ENCODE results near the gene HGD. TPM values are rescaled to one million over a fixed set of nuclear protein-coding genes. Genes with fewer than 3 reads are reported as not detected.

HGD gene
- total RNA-seq, 1 experiment from 2014 or later = 0.59 TPM

DNA sequence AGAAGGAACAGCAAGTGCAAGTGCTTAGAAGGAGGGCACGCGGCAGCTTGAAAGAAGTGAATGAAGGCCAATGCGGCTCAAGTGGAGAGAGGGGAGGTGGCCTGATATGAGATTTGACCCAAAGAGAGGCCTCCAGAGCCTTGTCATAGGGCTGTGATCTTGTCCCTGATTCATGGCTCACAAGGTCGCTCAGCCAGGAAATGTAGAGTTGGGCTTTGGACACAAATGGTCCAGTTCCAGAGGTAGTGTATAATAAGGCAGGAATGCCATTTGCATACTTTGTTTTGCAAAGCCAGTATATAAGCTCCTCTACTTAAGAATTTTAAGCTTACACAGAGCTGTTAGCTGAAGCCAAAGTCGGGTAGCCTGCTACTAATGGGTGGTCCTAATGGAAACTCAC, 33.7 kb downstream of the HGD start:
- intact Hi-C loops (cut with micrococcal nuclease) = no loop called here
- Histone ChIP-seq H3K36me3 (ENCODE audit: control insufficient read depth in 1 of 2, insufficient read depth in 2 of 2, low read length in 2 of 2) (no peaks in the 10 kb centered on the region), H3K27me3 (ENCODE audit: insufficient read depth, low read length) (no peaks in the 10 kb centered on the region), H3K4me2 (ENCODE audit: low read length) (no peak overlapping the region), H3K9me2 (ENCODE audit: insufficient read depth) (no peaks in the 10 kb centered on the region), H4K20me1 (ENCODE audit: insufficient read depth) (no peaks in the 10 kb centered on the region), H3K4me3 (replicated peaks in 1 of 2; ENCODE audit: low read depth in 1 of 2, low read length in 2 of 2) (no peak overlapping the region), H3K9me3 (ENCODE audit: control insufficient read depth in 1 of 2, insufficient read depth in 1 of 2, low read depth in 1 of 2, low read length in 2 of 2) (no peaks in the 10 kb centered on the region), H3K9ac (ENCODE audit: low read length) (no peak overlapping the region), H2AFZ (ENCODE audit: low read depth, low read length, poor library complexity, severe bottlenecking) (no peak overlapping the region), H3K79me2 (ENCODE audit: insufficient read depth, low read length) (no peaks in the 10 kb centered on the region), H3K4me1 (ENCODE audit: control insufficient read depth in 1 of 2, insufficient read depth in 2 of 2, low read length in 2 of 2) (no peaks in the 10 kb centered on the region), H3K27ac (ENCODE audit: low read depth, low read length) (no peak overlapping the region)
- DNase-seq (ENCODE audit: low read depth, low spot score) (no peak), ATAC-seq (no peak)
- ChIA-PET RAD21 (ENCODE audit: low non-redundant PET in 1 of 2, low total read pairs in 2 of 2, uncharacterized antibody in 2 of 2, unreplicated experiment in 2 of 2) (no interaction called here), CTCF (no interaction called here), POLR2A (no interaction called here)
- no TSS peak for BruUV-seq (replicated peaks)
- no peak for TF ChIP-seq REST (IDR thresholded peaks at IDR 0.05; ENCODE audit: low read depth)
- no peak for TF ChIP-seq CEBPB (IDR thresholded peaks at IDR 0.05; ENCODE audit: low read depth)
- no peak for TF ChIP-seq SP1 (IDR thresholded peaks at IDR 0.05; ENCODE audit: low read depth)

GRCh38 chr3:120646771-120647432, 35.1 kb downstream of the HGD start:
- ChIA-PET POLR2A (no interaction called here), CTCF (no interaction called here), RAD21 (ENCODE audit: low non-redundant PET in 1 of 2, low total read pairs in 2 of 2, uncharacterized antibody in 2 of 2, unreplicated experiment in 2 of 2) (no interaction called here)
- H3K9ac ChIP-seq (ENCODE audit: low read length) = no peak overlapping the region
- H3K79me2 ChIP-seq (ENCODE audit: insufficient read depth, low read length) = no peaks in the 10 kb centered on the region
- no peak overlapping the region for H3K27ac ChIP-seq (ENCODE audit: low read depth, low read length)
- no peak for DNase-seq (ENCODE audit: low read depth, low spot score)
- TF ChIP-seq ZNF274 (IDR thresholded peaks at IDR 0.05; ENCODE audit: low read depth, low read length) = no peak
- TF ChIP-seq EGR1 (IDR thresholded peaks at IDR 0.05; ENCODE audit: low read depth) = no peak
- TF ChIP-seq POLR2A (IDR thresholded peaks at IDR 0.05; ENCODE audit: borderline replicate concordance, extremely low read depth, insufficient read depth, insufficient read length) = no peak
- no peak for TF ChIP-seq RAD21 (IDR thresholded peaks at IDR 0.05; ENCODE audit: low read depth)
- no peak for TF ChIP-seq ELF1 (IDR thresholded peaks at IDR 0.05; ENCODE audit: borderline replicate concordance, low read depth)
- H3K36me3 ChIP-seq (ENCODE audit: control insufficient read depth in 1 of 2, insufficient read depth in 2 of 2, low read length in 2 of 2) = no peaks in the 10 kb centered on the region
- H3K9me2 ChIP-seq (ENCODE audit: insufficient read depth) = no peaks in the 10 kb centered on the region
- H3K27me3 ChIP-seq (ENCODE audit: insufficient read depth, low read length) = no peaks in the 10 kb centered on the region
- no peaks in the 10 kb centered on the region for H3K9me3 ChIP-seq (ENCODE audit: control insufficient read depth in 1 of 2, insufficient read depth in 1 of 2, low read depth in 1 of 2, low read length in 2 of 2)
- no peaks in the 10 kb centered on the region for H4K20me1 ChIP-seq (ENCODE audit: insufficient read depth)
- BruUV-seq (replicated peaks) = no TSS peak
- H3K4me3 ChIP-seq (replicated peaks in 1 of 2; ENCODE audit: low read depth in 1 of 2, low read length in 2 of 2) = no peak overlapping the region
- no peak overlapping the region for H2AFZ ChIP-seq (ENCODE audit: low read depth, low read length, poor library complexity, severe bottlenecking)
- intact Hi-C loops (cut with micrococcal nuclease) = no loop called here
- ATAC-seq = no peak
- H3K4me1 ChIP-seq (ENCODE audit: control insufficient read depth in 1 of 2, insufficient read depth in 2 of 2, low read length in 2 of 2) = no peaks in the 10 kb centered on the region
- H3K4me2 ChIP-seq (ENCODE audit: low read length) = no peak overlapping the region
